Osteocyte (in vitro differentiated cells): ENCODE data around the gene PTPRN2. TPM values are rescaled to one million over a fixed set of nuclear protein-coding genes. Genes with fewer than 3 reads are reported as not detected.

Experiments used
- DNase-seq: peaks from one replicate; pipeline ENCODE4 v3.0.0; 2021; ENCODE audit warnings: mixed read lengths; ENCODE audit not compliant: unreplicated experiment; ENCODE audit errors: extremely low spot score
- H3K27ac Mint-ChIP-seq: one replicate; pipeline ENCODE4 v1.8.0; 2021; ENCODE audit warnings: mild to moderate bottlenecking, mixed read lengths; ENCODE audit not compliant: unreplicated experiment
- H3K27me3 Mint-ChIP-seq: one replicate; pipeline ENCODE4 v1.8.0; 2021; ENCODE audit warnings: mixed read lengths; ENCODE audit not compliant: unreplicated experiment
- H3K36me3 Mint-ChIP-seq: one replicate; pipeline ENCODE4 v1.8.0; 2021; ENCODE audit warnings: mixed read lengths; ENCODE audit not compliant: unreplicated experiment
- H3K4me1 Mint-ChIP-seq: one replicate; pipeline ENCODE4 v1.8.0; 2021; ENCODE audit warnings: mixed read lengths; ENCODE audit not compliant: unreplicated experiment
- H3K4me3 Mint-ChIP-seq: one replicate; pipeline ENCODE4 v1.8.0; 2021; ENCODE audit warnings: mild to moderate bottlenecking, moderate library complexity, mixed read lengths; ENCODE audit not compliant: unreplicated experiment
- H3K9me3 Mint-ChIP-seq: one replicate; pipeline ENCODE4 v1.8.0; 2021; ENCODE audit warnings: mixed read lengths; ENCODE audit not compliant: unreplicated experiment
- total RNA-seq: library from RNA; stranded (reverse); gene quantifications from 2 replicates; pipeline ENCODE4 v1.2.1, GENCODE V29; 2021
- TF ChIP-seq, protein P1 (sequence below): fragments of 200-600 bp; sonication (generic); IDR thresholded peaks from 2 replicates; pipeline ENCODE4 v1.5.0; 2021; ENCODE audit warnings: antibody characterized with exemption, mild to moderate bottlenecking, moderate library complexity

The PTPRN2 gene
- total RNA-seq, 1 donor from 2014 or later: 0.59 TPM

DNA sequence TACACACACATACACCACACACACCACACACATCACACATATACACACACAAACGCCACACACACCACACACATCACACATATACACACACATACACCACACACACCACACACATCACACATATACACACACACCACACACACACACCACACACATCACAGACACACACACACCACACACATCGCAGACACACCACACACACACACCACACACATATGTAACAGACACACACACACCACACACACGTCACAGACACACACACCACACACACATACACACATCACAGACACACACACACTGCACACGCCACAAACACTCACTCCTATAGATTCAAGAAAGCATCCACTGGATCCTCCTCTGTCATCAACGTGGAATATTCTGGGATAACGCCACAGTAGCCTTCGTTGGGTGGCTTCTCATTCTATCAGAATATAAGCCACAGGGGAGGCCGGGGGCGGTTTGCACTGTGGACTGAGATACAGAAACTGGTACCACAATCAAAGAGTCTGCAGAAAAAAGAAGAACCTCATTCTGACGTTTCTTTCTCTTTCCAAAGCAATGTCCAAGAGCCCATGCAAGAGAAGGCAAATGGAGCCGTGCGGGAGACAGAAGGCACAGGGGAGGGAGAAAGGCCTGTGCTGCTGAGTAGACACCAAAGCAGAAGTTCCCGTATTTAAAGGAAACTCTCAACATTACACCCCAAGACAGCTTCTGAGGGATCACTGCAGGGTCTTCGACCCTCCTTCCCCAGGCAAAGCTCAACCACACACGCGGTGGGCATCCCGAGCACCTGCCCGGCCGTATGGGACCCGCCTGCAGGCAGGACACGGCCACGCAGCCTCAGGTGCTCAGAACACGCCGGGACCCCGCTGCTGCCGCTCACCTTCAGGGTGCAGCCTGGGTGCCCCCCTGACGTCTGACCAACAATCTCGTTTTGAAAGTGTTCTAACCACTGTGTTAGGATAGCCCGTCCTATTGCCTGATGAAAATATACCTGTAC, 929.6 kb downstream of the PTPRN2 start:
- Mint-ChIP-seq H3K4me3 (no peak overlapping the region), H3K9me3 (no peaks in the 10 kb centered on the region), H3K27me3 (no peaks in the 10 kb centered on the region), H3K36me3 (no peaks in the 10 kb centered on the region), H3K4me1 (no peaks in the 10 kb centered on the region), H3K27ac (no peak overlapping the region)
- no peak for DNase-seq
- TF ChIP-seq, protein P1, sequence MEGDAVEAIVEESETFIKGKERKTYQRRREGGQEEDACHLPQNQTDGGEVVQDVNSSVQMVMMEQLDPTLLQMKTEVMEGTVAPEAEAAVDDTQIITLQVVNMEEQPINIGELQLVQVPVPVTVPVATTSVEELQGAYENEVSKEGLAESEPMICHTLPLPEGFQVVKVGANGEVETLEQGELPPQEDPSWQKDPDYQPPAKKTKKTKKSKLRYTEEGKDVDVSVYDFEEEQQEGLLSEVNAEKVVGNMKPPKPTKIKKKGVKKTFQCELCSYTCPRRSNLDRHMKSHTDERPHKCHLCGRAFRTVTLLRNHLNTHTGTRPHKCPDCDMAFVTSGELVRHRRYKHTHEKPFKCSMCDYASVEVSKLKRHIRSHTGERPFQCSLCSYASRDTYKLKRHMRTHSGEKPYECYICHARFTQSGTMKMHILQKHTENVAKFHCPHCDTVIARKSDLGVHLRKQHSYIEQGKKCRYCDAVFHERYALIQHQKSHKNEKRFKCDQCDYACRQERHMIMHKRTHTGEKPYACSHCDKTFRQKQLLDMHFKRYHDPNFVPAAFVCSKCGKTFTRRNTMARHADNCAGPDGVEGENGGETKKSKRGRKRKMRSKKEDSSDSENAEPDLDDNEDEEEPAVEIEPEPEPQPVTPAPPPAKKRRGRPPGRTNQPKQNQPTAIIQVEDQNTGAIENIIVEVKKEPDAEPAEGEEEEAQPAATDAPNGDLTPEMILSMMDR: no peak

- no peaks in the 10 kb centered on the region for H3K27me3 Mint-ChIP-seq
- H3K4me3 Mint-ChIP-seq: no peak overlapping the region
- DNase-seq: no peak
- TF ChIP-seq, protein P1: no peak
- no peaks in the 10 kb centered on the region for H3K36me3 Mint-ChIP-seq
- H3K9me3 Mint-ChIP-seq: no peaks in the 10 kb centered on the region
- H3K4me1 Mint-ChIP-seq: no peaks in the 10 kb centered on the region
- H3K27ac Mint-ChIP-seq: no peak overlapping the region
Measured at GRCh38 chr7:157656195-157656769, 931.3 kb downstream of the PTPRN2 start.

- Mint-ChIP-seq H3K27ac (no peak overlapping the region), H3K4me3 (no peak overlapping the region), H3K27me3 (no peaks in the 10 kb centered on the region), H3K36me3 (no peaks in the 10 kb centered on the region), H3K9me3 (no peaks in the 10 kb centered on the region), H3K4me1 (no peaks in the 10 kb centered on the region)
- no peak for DNase-seq
- TF ChIP-seq, protein P1: no peak
Measured at GRCh38 chr7:157654350-157654749, 933.3 kb downstream of the PTPRN2 start.

DNA sequence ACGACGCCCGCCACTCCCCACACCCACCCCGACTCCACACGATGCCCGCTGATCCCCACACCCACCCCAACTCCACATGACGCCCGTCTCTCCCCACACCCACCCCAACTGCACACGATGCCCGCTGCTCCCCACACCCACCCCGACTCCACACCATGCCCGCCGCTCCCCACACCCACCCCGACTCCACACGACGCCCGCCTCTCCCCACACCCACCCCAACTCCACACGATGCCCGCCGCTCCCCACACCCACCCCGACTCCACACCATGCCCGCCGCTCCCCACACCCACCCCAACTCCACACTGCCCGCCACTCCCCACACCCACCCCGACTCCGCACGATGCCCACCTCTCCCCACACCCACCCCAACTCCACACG, 933.8 kb downstream of the PTPRN2 start:
- Mint-ChIP-seq H3K9me3 (no peaks in the 10 kb centered on the region), H3K27ac (no peak overlapping the region), H3K4me1 (no peaks in the 10 kb centered on the region), H3K4me3 (no peak overlapping the region), H3K27me3 (no peaks in the 10 kb centered on the region), H3K36me3 (no peaks in the 10 kb centered on the region)
- TF ChIP-seq, protein P1: no peak
- no peak for DNase-seq
